ENCODE measurements around the gene KIAA0825.

GRCh38 chr5:94660506-94660905, 42.1 kb upstream of the KIAA0825 start:
- TF ChIP-seq, protein P1, sequence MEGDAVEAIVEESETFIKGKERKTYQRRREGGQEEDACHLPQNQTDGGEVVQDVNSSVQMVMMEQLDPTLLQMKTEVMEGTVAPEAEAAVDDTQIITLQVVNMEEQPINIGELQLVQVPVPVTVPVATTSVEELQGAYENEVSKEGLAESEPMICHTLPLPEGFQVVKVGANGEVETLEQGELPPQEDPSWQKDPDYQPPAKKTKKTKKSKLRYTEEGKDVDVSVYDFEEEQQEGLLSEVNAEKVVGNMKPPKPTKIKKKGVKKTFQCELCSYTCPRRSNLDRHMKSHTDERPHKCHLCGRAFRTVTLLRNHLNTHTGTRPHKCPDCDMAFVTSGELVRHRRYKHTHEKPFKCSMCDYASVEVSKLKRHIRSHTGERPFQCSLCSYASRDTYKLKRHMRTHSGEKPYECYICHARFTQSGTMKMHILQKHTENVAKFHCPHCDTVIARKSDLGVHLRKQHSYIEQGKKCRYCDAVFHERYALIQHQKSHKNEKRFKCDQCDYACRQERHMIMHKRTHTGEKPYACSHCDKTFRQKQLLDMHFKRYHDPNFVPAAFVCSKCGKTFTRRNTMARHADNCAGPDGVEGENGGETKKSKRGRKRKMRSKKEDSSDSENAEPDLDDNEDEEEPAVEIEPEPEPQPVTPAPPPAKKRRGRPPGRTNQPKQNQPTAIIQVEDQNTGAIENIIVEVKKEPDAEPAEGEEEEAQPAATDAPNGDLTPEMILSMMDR (IDR thresholded peaks at IDR 0.05; ENCODE audit: low read length), result no peak
- TF ChIP-seq EZH2 (IDR thresholded peaks at IDR 0.05; ENCODE audit: borderline replicate concordance, low read length), result no peak
